B cell (primary cell): ENCODE results near the gene SNX14.

Source experiments
- CTCF ChIP-seq: fragments of 200-600 bp; IDR thresholded peaks from one replicate; pipeline ENCODE4 v1.8.0; 2022; ENCODE audit warnings: antibody characterized with exemption, mild to moderate bottlenecking
- EZH2 ChIP-seq: IDR thresholded peaks from 2 replicates; pipeline ENCODE4 v1.6.1; 2012; ENCODE audit warnings: borderline replicate concordance, low read depth, mild to moderate bottlenecking, moderate library complexity, low read length; ENCODE audit not compliant: insufficient read depth, poor library complexity, severe bottlenecking

- no peak for TF ChIP-seq CTCF
- TF ChIP-seq EZH2 = no peak
Observed at GRCh38 chr6:85610182-85610895, 16.7 kb upstream of the SNX14 start.
